ENCODE measurements around the gene OR8B3.
"Not testable (repeated sequence)": the region's sequence is repeated elsewhere in the genome, so short reads cannot be mapped to it uniquely, and the experiment has no call there.

Gene OR8B3, protein sequence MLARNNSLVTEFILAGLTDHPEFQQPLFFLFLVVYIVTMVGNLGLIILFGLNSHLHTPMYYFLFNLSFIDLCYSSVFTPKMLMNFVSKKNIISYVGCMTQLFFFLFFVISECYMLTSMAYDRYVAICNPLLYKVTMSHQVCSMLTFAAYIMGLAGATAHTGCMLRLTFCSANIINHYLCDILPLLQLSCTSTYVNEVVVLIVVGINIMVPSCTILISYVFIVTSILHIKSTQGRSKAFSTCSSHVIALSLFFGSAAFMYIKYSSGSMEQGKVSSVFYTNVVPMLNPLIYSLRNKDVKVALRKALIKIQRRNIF

DNA sequence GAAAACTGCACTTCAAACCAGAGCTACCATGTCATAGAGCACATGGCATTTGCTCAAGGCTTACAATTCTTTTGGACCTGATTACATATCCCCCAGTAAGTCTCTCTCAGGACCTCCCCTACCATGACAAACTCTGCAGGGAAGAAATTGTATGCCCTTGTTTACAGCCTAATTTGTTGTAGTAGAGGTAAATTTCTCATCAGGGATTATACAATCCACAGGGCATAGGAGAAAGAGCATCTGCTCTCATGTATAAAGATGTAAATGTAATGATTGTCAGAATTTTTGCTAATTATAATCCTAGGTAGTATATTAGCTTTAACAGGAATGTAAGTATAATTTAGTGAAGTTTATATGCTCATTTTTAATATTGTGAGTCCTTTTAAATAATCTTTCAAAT is at the start of gene OR8B3:
Gene OR8B3, minus strand, starts transcription at position 101 of the 400 bp plus-strand sequence. CDS start 1,673 bp downstream, outside the sequence.
- no peak for DNase-seq (ENCODE audit: low read depth)

DNA sequence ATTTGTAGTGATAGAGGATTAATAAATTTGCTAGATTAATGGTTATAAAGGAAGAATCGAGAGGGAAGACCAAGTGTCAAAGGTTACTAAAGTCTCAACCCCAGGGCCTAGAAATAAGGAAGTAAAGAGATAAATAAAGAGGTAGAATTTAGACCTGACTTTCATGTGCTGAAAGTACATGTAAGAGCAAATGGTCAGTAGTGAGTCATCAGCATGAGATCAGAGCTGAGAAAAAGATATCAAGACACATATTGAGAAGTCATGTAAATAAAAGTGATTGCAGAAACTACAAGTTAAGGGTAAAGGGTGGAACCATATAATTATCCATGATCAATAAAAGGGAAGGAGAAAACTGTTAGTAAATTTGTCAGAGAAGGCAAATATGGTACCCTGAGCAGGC is 48.1 kb upstream of the OR8B3 start:
- DNase-seq (ENCODE audit: low read depth), result no peak

DNA sequence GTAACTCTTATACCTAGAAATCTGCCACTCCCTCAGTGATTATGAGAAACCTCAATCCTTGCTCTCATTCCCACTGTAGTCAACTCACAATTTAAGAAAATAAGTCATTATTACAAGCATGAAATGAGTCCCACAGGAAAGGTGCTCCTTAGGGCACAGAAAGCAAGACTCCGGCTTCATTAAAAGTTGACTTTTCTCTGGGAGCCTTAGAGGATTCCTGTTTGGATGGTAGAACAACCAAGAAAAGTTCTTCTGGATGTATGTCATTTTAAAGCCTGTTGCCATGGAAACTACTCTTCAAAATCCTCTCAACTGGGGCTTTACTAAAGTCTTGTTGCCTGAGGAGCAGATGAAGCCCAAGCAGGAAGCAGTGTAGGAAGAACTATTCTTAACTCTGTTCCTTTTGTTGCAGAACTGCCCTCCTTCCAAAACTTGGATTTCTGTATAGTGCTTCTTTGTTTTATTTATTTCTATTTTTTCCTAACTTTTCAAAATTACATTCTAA is 46.9 kb upstream of the OR8B3 start, which contains the start of gene OR8B8:
Gene OR8B8, minus strand, starts transcription at position 51 of the 505 bp plus-strand sequence. CDS start 4,611 bp downstream, outside the sequence.
- DNase-seq (ENCODE audit: low read depth), result no peak

DNA sequence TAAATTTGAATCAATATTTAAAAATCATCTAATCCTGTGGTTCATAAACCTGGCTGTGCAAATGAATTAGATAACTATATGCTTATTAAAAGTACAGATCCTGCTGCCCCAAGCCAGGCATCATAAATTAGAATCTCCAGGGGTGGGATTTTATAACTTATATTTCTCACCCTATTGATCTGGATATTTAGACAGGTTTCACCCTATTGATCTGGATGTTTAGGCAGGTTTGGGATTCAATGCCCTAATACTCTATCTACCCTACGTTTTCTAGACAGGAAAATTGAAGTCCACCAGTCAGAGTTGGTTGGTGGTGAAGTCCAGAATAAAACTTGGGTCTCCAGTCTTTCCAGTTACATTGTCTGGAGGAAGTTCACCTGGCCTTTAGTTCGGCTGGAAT is 44.0 kb upstream of the OR8B3 start:
- DNase-seq (ENCODE audit: low read depth), result no peak

DNA sequence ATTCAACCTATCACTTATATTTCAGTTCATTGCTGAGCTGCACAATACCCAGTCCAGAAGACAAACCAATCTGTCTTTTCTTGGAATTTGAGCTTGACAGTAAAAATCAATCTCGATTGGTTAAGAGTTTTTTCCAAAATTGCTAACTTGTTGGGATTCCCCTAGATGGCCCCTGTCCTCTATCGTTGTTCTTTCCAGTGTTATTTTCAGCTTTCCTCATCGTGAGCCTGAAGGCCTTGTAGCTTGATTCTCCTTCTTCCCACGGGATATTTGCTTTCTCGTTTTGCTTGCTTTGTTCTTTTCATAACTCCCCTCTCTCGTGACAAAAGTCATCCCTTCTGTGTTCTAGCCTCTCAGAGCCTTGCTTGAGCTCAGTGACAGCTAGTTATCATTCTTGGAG is 43.6 kb upstream of the OR8B3 start:
- no peak for DNase-seq (ENCODE audit: low read depth)

DNA sequence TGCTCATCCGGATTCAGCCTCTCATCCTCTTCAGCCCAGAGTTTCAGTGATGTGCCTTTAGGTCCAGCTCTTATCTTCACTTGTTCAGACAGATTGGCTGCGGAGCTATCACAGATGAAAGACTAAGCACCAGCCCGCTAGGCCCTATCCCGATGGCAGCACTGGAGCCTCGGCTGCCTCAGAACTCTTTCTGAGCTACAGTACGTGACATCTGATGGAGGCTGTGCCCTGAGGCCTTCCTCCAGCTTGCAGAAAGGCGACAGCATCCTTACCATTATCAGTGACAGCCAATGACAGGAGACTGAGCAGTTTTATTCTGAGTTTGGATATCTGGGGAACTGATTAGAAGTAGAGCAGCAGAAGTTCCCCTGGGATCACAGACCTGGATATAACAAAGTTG is 42.7 kb upstream of the OR8B3 start:
- no peak for DNase-seq (ENCODE audit: low read depth)

DNA sequence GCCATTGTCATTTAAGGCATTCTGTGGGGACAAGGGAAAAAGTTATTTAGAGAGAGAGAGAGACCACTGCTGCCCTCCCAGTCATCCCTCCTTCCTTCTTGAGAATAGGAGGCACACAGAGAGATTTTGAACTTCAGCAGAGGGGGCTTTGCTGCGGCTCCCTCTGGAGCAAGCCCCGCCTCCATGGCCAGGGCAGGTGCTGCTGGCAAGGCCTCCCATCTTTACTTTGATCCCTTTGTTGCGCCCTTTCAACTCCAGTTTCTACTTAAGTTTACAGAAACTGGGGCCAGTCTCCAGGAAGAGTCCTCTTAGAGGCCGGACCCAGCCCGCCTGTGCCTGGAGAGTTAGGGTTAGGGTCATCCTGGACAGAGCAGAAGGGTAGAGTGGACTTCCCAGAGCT is 42.3 kb upstream of the OR8B3 start:
- no peak for DNase-seq (ENCODE audit: low read depth)

DNA sequence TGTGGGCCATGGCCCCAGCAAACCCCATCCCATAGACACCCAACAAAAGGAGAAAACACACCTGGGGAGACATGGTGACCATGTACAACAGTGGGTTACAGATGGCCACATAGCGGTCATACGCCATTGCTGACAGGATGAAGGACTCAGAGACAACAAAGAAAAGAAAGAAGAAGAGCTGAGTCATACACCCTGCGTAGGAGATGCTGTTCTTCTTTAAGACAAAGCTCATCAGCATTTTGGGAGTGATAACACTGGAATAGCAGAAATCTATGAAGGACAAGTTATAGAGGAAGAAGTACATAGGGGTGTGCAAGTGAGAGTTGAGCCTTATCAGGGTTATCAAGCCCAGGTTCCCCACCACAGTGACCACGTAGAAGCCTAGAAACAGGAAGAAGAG is 41.8 kb upstream of the OR8B3 start:
- no peak for DNase-seq (ENCODE audit: low read depth)

DNA sequence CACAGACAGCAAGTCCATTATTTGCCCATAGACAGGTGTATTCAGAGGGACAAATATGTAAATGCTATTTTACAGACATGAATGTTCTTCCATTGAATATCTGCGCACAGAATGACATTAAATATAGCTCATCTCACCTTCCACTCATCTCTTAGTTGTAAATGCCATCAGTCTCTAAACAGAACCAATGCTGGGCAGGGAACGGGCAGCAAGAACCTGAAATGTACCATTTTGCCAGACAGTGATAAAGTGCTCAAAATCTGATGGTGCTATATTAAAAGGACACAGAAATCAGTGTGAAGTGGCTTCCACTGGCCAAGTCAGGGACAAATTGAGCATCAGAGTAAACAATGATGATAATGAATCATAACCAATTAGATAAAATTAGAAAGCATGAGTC is 35.9 kb upstream of the OR8B3 start:
- no peak for DNase-seq (ENCODE audit: low read depth)

DNA sequence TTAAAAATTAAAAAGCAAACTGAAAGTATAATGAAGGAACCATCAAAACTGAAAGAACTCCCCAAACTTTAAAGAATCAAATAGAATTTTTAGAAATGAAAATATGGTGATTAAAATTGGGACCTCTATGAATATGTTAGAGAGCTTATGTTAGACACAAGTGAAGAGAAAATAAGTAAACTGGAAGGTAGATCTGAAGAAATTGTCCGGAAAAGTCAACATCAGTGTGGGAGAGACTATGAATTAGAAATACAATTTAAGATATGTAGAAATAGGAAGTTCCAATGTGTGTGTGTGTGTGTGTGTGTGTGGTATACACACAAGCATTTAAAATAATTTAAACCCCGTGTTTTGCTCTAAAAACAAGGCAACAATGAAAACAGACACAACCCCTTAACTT is 30.8 kb upstream of the OR8B3 start:
- DNase-seq (ENCODE audit: low read depth), result no peak

DNA sequence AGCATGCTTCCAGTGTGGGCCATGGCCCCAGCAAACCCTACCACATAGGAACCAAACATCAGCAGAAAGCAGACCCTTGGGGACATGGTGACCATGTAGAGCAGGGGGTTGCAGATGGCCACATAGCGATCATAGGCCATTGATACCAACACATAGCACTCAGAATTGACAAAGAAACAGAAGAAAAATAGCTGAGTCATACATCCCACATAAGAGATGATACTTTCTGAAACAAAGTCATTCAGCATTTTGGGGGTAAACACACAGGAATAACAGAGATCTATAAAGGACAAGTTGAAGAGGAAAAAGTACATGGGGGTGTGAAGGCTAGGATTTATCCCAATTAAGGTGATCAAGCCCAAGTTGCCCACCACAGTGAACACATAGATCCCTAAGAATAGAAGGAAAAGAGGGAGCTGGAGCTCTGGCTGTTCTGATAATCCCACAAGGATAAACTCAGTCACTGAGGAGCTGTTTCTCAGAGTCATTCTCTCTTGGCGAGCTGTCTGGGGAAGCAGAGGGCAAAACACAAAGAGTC is 25.6 kb upstream of the OR8B3 start, which contains the start of gene OR8B4:
Gene OR8B4, minus strand, starts transcription at position 488 of the 538 bp plus-strand sequence. Its CDS starts 0 bp downstream, at position 488.
- no peak for DNase-seq (ENCODE audit: low read depth)

DNA sequence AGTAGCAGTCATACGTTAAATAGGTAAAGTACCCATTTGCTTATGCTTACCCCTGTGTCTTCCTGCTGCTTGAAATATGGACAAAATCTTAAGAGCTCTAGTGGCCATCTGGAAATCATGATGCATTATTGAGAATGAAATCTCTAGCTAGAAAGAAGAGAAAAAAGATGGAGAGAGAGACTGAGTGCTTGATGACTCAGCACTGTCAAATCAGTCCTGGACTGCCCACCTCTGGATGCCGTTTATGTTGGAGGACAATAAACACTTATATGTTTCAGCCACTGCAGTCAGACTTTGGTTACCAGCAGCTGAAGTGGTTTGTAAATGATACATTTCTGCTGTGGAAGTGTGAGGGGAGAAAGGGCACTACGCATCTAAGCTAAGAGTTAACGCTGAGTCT is 22.2 kb upstream of the OR8B3 start:
- DNase-seq (ENCODE audit: low read depth), result no peak

DNA sequence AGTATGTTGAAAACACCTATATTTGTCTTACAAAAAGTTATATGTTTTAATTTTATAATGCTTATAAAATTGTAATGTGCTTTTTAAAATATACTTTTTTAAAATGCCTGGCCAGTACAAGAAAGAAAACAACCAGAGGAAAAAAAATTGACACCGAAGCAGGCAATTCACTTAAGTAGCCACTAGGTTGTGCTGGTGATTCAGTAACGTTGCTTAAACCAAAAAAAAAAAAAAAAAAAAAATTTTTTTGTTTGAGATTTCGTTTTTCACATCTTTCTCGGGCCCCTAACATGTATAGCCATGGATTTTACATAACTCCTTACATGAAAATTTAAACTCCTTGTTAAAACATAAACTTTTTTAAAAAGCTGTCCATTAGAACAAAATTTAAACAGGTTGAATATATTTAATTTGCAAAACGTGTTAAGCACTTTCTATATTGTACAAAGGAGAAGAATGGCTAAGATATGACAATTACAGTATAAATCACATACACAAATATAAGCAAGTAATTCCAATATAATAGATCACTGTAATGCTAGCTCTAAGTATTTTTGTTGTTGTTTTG is 16.6 kb upstream of the OR8B3 start:
- no peak for DNase-seq (ENCODE audit: low read depth)

DNA sequence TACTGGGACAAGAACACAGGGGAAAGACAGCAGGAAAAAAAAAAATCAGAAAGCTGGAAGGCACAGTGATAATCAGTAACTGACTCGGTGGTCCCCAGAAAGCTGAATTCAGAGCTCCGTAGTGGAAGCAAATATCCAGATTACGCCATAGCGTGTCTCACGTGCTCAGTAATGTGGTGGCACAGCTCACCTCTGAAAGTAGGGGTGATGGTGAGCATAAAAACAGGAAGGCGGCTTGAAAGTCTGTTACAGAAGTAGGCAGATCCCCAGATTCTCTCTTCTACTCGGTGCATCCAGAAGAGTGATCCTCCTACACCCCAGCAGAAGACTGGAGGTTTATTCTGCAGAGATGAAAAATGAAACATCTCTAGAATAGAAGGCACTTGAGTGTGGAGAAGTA is 11.1 kb upstream of the OR8B3 start:
- DNase-seq (ENCODE audit: low read depth), result no peak

DNA sequence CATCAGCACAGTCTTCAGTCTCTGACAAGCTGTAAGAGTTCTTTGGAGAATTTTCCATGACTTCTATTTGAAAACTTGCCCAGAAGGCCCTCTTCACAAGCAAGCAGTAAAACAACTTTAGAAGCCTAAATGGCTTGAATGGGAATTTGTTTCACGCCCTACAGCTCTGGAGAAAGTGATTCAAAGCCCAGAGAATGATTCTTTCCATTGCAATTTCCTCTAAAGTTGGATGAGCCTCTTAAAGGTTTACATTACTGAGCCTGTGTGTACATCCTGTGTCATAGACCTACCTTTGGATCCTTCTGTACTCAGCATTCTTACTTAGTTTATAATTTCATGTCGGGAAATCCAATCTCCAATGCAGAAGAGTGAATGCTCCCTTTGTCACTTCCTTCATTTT is 6.8 kb upstream of the OR8B3 start:
- DNase-seq (ENCODE audit: low read depth), result no peak

DNA sequence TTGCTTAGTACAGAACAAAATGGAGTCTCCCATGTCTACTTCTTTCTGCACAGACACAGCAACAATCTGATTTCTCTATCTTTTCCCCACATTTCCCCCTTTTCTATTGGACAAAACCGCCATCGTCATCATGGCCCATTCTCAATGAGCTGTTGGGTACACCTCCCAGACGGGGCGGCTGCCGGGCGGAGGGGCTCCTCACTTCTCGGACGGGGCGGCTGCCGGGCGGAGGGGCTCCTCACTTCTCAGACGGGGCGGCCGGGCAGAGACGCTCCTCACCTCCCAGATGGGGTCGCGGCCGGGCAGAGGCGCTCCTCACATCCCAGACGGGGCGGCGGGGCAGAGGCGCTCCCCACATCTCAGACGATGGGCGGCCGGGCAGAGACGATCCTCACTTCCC is 4.4 kb upstream of the OR8B3 start:
- not testable (repeated sequence) for DNase-seq (ENCODE audit: low read depth)

DNA sequence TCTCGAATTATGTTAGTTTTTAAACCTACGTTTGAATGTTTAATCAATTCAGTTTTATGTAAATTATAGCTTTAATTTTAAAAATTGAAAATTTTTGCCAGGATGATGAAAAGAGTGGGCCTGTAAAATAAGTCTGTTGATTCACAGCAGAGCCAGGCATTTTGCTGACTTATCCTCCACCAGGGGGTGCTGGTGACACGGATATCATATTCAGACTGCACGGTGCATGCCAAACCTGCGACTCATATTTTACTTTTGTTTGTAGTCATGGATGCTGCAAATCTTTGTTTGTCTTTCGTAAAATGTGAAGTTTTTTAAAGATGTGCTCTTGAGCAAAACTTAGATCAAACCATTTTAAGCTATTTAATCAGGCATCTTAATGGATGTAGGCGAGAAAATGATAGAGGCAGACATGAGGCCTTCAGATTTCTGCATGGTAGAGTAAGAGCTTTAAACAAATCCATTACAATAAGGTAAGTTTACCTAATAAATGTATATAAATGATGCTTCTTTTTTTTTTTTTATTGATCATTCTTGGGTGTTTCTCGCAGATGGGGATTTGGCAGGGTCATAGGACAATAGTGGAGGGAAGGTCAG is 3.6 kb upstream of the OR8B3 start:
- DNase-seq (ENCODE audit: low read depth), result peak; percentile 2

DNA sequence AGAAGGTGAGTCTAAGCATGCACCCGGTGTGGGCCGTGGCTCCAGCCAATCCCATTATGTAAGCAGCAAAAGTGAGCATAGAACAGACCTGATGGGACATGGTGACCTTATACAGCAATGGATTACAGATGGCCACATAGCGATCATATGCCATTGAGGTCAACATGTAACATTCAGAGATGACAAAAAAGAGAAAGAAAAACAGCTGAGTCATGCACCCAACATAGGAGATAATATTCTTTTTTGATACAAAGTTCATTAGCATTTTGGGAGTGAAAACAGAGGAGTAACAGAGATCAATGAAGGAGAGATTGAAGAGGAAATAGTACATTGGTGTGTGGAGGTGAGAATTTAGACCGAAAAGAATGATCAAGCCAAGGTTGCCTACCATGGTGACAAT is 2.0 kb downstream of the OR8B3 start:
- DNase-seq (ENCODE audit: low read depth), result not testable (repeated sequence)

DNA sequence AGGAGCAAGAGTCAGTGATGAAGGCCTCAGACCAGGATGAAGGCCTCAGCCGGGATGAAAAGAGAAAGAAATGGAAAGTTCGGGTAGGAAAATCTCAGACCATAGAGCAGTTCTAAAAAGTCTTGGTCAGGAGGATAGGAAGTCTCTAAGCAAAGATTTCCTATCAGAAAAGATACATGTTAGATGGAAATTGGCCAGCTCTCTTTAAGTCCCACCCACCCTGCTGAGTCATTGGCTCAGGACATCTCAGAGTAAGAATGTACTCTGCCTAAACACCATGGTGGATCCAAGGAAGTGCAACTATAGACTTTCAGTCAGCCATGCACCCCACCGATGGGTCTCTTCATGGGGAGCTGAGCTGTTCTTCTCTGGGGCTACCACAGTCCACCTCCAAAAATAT is 4.4 kb downstream of the OR8B3 start:
- no peak for DNase-seq (ENCODE audit: low read depth)

DNA sequence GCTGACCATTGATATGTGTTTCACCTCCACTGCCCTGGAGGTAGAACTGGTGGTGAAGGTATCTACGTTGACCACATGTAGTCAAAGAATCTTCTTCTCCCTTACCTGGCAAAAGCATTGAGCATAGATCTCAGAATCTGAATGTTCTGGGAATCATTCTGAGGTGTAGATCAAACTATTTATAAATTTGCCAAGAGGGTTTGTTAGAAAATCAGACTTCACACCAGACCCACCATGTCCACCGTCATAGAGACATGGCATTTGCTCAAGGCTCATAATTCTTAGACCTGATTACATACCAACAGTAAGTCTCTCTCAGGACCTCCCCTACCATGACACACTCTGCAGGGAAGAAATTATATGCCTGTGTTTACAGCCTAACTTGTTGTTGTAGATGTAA is 14.4 kb downstream of the OR8B3 start, which contains the start of gene OR8B2:
Gene OR8B2, minus strand, starts transcription at position 101 of the 400 bp plus-strand sequence. CDS start 1,156 bp downstream, outside the sequence.
- DNase-seq (ENCODE audit: low read depth), result no peak

DNA sequence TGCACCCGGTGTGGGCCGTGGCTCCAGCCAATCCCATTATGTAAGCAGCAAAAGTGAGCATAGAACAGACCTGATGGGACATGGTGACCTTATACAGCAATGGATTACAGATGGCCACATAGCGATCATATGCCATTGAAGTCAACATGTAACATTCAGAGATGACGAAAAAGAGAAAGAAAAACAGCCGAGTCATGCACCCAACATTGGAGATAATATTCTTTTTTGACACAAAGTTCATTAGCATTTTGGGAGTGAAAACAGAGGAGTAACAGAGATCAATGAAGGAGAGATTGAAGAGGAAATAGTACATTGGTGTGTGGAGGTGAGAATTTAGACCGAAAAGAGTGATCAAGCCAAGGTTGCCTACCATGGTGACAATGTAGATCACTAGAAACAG is 16.0 kb downstream of the OR8B3 start:
- DNase-seq (ENCODE audit: low read depth), result not testable (repeated sequence)

DNA sequence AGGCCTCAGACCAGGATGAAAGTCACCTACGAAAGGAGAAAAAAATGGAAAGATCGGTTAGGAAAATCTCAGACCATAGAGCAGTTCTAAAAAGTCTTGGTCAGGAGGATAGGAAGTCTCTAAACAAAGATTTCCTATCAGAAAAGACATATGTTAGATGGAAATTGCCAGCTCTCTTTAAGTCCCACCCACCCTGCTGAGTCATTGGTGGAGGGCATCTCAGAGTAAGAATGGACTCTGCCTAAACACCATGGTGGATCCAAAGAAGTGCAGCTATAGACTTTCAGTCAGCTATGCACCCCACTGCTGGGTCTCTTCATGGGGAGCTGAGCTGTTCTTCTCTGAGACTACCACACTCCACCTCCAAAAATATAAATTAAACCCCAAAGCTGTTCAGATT is 18.2 kb downstream of the OR8B3 start:
- no peak for DNase-seq (ENCODE audit: low read depth)

DNA sequence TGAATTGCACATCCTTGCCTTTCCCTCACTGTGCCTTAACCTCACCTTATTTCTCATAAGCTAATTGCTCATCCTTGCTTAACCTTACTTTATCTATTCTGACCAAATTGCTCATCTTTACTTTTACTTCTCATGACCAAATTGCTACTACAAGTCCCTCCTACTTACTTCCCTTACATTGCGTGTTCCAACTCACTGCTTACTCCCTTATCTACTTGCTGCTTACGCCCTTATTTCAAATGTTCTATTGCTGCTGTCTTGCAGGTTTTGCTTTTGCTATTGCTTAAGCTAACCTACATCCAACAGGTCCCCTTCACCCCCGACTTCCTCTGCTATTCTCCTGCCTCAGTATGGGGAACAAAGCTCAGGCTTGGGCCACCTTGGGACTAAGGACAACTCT is 22.5 kb downstream of the OR8B3 start:
- no peak for DNase-seq (ENCODE audit: low read depth)

All from stimulated activated CD4-positive, alpha-beta T cell treated with anti-CD3 and anti-CD28 coated beads, Interleukin-2, amount 100 ng/mL, for 4 hours (primary cell).